Adipocyte (in vitro differentiated cells): ENCODE data around the gene FIBCD1.

Source experiments
- DNase-seq: peaks from one replicate; pipeline ENCODE4 v3.0.0-alpha.2; 2015; ENCODE audit warnings: low read depth
- H3K27me3 ChIP-seq: replicated peaks from 2 replicates; pipeline ENCODE4 v1.7.0; 2013; ENCODE audit warnings: mild to moderate bottlenecking, low read length, moderate library complexity; ENCODE audit not compliant: control insufficient read depth, insufficient read depth
- H3K36me3 ChIP-seq: 2 replicates; pipeline ENCODE4 v1.7.0; 2013; ENCODE audit warnings: low read length, mild to moderate bottlenecking, moderate library complexity; ENCODE audit not compliant: control insufficient read depth, insufficient read depth, severe bottlenecking
- H3K4me1 ChIP-seq: 2 replicates; pipeline ENCODE4 v1.7.0; 2013; ENCODE audit warnings: mild to moderate bottlenecking, low read length, moderate library complexity; ENCODE audit not compliant: control insufficient read depth, insufficient read depth
- H3K4me3 ChIP-seq: 2 replicates; pipeline ENCODE4 v1.7.0; 2013; ENCODE audit warnings: mild to moderate bottlenecking, low read length, moderate library complexity
- H3K9ac ChIP-seq: 2 replicates; pipeline ENCODE4 v1.7.0; 2013; ENCODE audit warnings: mild to moderate bottlenecking, low read length, moderate library complexity
- H3K9me3 ChIP-seq: 2 replicates; pipeline ENCODE4 v1.7.0; 2013; ENCODE audit warnings: mild to moderate bottlenecking, low read length, moderate library complexity; ENCODE audit not compliant: control insufficient read depth

FIBCD1 gene

GRCh38 chr9:130905902-130906734 is 32.9 kb downstream of the FIBCD1 start:
- Histone ChIP-seq H3K36me3 (no peaks in the 10 kb centered on the region), H3K9me3 (peaks cover 3% of the 10 kb centered on the region), H3K27me3 (no peaks in the 10 kb centered on the region), H3K4me3 (no peak overlapping the region), H3K9ac (no peak overlapping the region), H3K4me1 (no peaks in the 10 kb centered on the region)
- no peak for DNase-seq

GRCh38 chr9:130905125-130905901 is 33.7 kb downstream of the FIBCD1 start:
- Histone ChIP-seq H3K36me3 (no peaks in the 10 kb centered on the region), H3K4me3 (no peak overlapping the region), H3K27me3 (no peaks in the 10 kb centered on the region), H3K9ac (no peak overlapping the region), H3K4me1 (no peaks in the 10 kb centered on the region), H3K9me3 (peaks cover 3% of the 10 kb centered on the region)
- no peak for DNase-seq

GRCh38 chr9:130904070-130905044 is 34.7 kb downstream of the FIBCD1 start:
- H3K9me3 ChIP-seq: peaks cover 3% of the 10 kb centered on the region
- H3K4me1 ChIP-seq: no peaks in the 10 kb centered on the region
- H3K4me3 ChIP-seq: no peak overlapping the region
- no peak overlapping the region for H3K9ac ChIP-seq
- H3K36me3 ChIP-seq: no peaks in the 10 kb centered on the region
- H3K27me3 ChIP-seq: no peaks in the 10 kb centered on the region
- DNase-seq: no peak

- Histone ChIP-seq H3K4me3 (no peak overlapping the region), H3K9ac (no peak overlapping the region), H3K36me3 (no peaks in the 10 kb centered on the region), H3K9me3 (peaks cover 3% of the 10 kb centered on the region), H3K27me3 (no peaks in the 10 kb centered on the region), H3K4me1 (no peaks in the 10 kb centered on the region)
- no peak for DNase-seq
These were observed 35.6 kb downstream of the FIBCD1 start for GRCh38 chr9:130903194-130904069.

GRCh38 chr9:130902204-130903185 is 36.6 kb downstream of the FIBCD1 start:
- peaks cover 3% of the 10 kb centered on the region for H3K9me3 ChIP-seq
- H3K27me3 ChIP-seq: no peaks in the 10 kb centered on the region
- no peaks in the 10 kb centered on the region for H3K4me1 ChIP-seq
- no peaks in the 10 kb centered on the region for H3K36me3 ChIP-seq
- no peak for DNase-seq
- no peak overlapping the region for H3K4me3 ChIP-seq
- H3K9ac ChIP-seq: no peak overlapping the region

GRCh38 chr9:130901498-130902203 is 37.4 kb downstream of the FIBCD1 start:
- no peaks in the 10 kb centered on the region for H3K36me3 ChIP-seq
- no peak for DNase-seq
- no peak overlapping the region for H3K4me3 ChIP-seq
- no peaks in the 10 kb centered on the region for H3K4me1 ChIP-seq
- H3K9me3 ChIP-seq: peaks cover 3% of the 10 kb centered on the region
- H3K9ac ChIP-seq: no peak overlapping the region
- no peaks in the 10 kb centered on the region for H3K27me3 ChIP-seq

- Histone ChIP-seq H3K4me3 (no peak overlapping the region), H3K9me3 (peaks cover 3% of the 10 kb centered on the region), H3K27me3 (no peaks in the 10 kb centered on the region), H3K4me1 (no peaks in the 10 kb centered on the region), H3K9ac (no peak overlapping the region), H3K36me3 (no peaks in the 10 kb centered on the region)
- no peak for DNase-seq
These were observed 38.1 kb downstream of the FIBCD1 start for GRCh38 chr9:130900701-130901497.

- no peak for DNase-seq
- H3K9me3 ChIP-seq: no peaks in the 10 kb centered on the region
- no peak overlapping the region for H3K9ac ChIP-seq
- H3K27me3 ChIP-seq: no peaks in the 10 kb centered on the region
- H3K36me3 ChIP-seq: peaks cover 1% of the 10 kb centered on the region
- no peak overlapping the region for H3K4me3 ChIP-seq
- peaks cover 10% of the 10 kb centered on the region for H3K4me1 ChIP-seq
These were observed 39.8 kb downstream of the FIBCD1 start for GRCh38 chr9:130899051-130899748.
